Mammary epithelial cell (primary cell): ENCODE data around the gene CSNK2A2.

Source experiments
- CTCF ChIP-seq, 2 donors: IDR thresholded peaks in 1 of 2; conservative IDR thresholded peaks in 1 of 2; 2 replicates each; pipeline ENCODE4 v1.5.1; 2011 to 2012; ENCODE audit warnings: inconsistent platforms in 2 of 2, low read length in 2 of 2, mild to moderate bottlenecking in 2 of 2, control low read depth in 1 of 2, low read depth in 1 of 2; ENCODE audit not compliant: insufficient read depth in 1 of 2; ENCODE audit errors: extremely low read depth in 1 of 2
- EZH2 ChIP-seq: IDR thresholded peaks from 2 replicates; pipeline ENCODE4 v1.6.1; 2012; ENCODE audit warnings: low read length, inconsistent platforms, borderline replicate concordance

GRCh38 chr16:58128711-58129096 is 69.2 kb downstream of the CSNK2A2 start:
- TF ChIP-seq CTCF (conservative IDR thresholded peaks at IDR 0.05 in 1 of 2, IDR thresholded peaks at IDR 0.05 in 1 of 2; ENCODE audit: extremely low read depth in 1 of 2, insufficient read depth in 1 of 2, low read depth in 1 of 2, low read length in 2 of 2) (no peak), EZH2 (no peak)
